Neural progenitor cell (in vitro differentiated cells): ENCODE measurements around the gene TMEM198.

Source experiments
- CTCF ChIP-seq: fragments of 200-600 bp; sonication (generic); IDR thresholded peaks from 2 replicates; pipeline ENCODE4 v1.5.1; 2017; ENCODE audit warnings: antibody characterized with exemption, mild to moderate bottlenecking
- EZH2 ChIP-seq: fragments of 200-600 bp; sonication (generic); IDR thresholded peaks from 2 replicates; pipeline ENCODE4 v1.6.1; 2017; ENCODE audit warnings: antibody characterized with exemption, mild to moderate bottlenecking, moderate library complexity

- no peak for TF ChIP-seq EZH2
- no peak for TF ChIP-seq CTCF
Observed at GRCh38 chr2:219556413-219556812, 12.6 kb downstream of the TMEM198 start.
